ENCODE results near the gene MTUS2. TPM values are rescaled to one million over a fixed set of nuclear protein-coding genes. Genes with fewer than 3 reads are reported as not detected.

MTUS2 gene
- total RNA-seq, 1 experiment from 2014 or later, result 1.7 TPM

DNA sequence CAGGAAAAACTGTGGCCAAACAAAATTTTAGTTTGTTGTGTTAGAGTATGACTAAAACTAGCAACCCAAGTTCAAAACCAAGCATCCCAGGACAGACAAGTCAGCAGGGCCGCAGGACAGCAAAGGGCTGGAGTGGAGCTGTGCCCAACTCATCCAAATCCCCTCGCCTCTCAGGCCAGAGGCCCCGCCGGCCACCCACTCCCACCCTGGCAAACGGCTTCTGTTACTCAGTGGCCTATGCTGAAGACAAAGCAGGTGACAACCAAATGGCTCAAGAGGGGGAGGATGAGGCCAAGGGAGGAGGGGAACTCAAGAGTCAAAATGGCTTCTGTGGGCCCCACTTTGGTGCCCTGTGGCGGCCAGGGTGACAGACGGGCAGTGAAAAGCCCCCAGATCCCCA, 705.6 kb downstream of the MTUS2 start:
- peaks cover 2% of the 10 kb centered on the region; the same call in 1 of the 2 replicates for H3K36me3 ChIP-seq (ENCODE audit: control insufficient read depth, insufficient read depth, low read length)
- Mint-ChIP-seq H3K27me3 (ENCODE audit: insufficient read depth, unreplicated experiment) (no peaks in the 10 kb centered on the region), H3K4me1 (ENCODE audit: low read depth, unreplicated experiment) (no peaks in the 10 kb centered on the region), H3K27ac (ENCODE audit: unreplicated experiment) (no peak overlapping the region), H3K4me3 (ENCODE audit: unreplicated experiment) (no peak overlapping the region), H3K9me3 (ENCODE audit: unreplicated experiment) (no peaks in the 10 kb centered on the region), H3K36me3 (ENCODE audit: insufficient read depth, unreplicated experiment) (peaks cover 87% of the 10 kb centered on the region)
- CTCF ChIA-PET, result no interaction called here
- no peak overlapping the region for H3K4me3 ChIP-seq (ENCODE audit: low read depth, low read length)
- TF ChIP-seq, protein P1, sequence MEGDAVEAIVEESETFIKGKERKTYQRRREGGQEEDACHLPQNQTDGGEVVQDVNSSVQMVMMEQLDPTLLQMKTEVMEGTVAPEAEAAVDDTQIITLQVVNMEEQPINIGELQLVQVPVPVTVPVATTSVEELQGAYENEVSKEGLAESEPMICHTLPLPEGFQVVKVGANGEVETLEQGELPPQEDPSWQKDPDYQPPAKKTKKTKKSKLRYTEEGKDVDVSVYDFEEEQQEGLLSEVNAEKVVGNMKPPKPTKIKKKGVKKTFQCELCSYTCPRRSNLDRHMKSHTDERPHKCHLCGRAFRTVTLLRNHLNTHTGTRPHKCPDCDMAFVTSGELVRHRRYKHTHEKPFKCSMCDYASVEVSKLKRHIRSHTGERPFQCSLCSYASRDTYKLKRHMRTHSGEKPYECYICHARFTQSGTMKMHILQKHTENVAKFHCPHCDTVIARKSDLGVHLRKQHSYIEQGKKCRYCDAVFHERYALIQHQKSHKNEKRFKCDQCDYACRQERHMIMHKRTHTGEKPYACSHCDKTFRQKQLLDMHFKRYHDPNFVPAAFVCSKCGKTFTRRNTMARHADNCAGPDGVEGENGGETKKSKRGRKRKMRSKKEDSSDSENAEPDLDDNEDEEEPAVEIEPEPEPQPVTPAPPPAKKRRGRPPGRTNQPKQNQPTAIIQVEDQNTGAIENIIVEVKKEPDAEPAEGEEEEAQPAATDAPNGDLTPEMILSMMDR (IDR thresholded peaks at IDR 0.05; ENCODE audit: insufficient read depth in 1 of 2, low read depth in 1 of 2, low read length in 1 of 2, severe bottlenecking in 1 of 2, unreplicated experiment in 1 of 2), result no peak
- no peak for DNase-seq
- no peaks in the 10 kb centered on the region for H3K9me3 ChIP-seq
- POLR2A ChIA-PET, result no interaction called here
- H3K27me3 ChIP-seq (replicated peaks; ENCODE audit: control insufficient read depth, insufficient read depth, low read length), result no peaks in the 10 kb centered on the region
- H3K4me1 ChIP-seq, result no peaks in the 10 kb centered on the region
- intact Hi-C loops (cut with micrococcal nuclease; ENCODE audit: unreplicated experiment), result no loop called here
- no TSS peak for BruUV-seq (replicated peaks)

DNA sequence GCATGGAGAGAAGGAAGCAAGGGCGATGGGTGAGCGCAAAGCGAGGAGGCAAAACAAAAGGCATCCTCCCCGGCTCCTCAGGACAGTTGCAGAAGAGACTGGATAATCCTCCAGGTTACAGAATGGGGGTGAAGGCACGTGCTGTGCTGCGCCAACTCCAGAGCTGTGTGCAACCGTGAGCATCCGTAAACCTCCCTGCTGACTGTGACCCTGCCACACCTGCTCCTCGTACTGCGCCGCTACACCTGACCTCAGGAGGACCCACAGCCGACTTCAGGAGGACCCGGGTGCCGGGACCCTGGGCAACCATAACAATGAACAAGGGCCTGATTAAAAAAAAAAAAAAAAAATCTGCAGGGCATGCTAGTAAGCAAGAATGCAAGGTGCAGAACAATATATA, 706.6 kb downstream of the MTUS2 start:
- Mint-ChIP-seq H3K4me1 (ENCODE audit: low read depth, unreplicated experiment) (no peaks in the 10 kb centered on the region), H3K9me3 (ENCODE audit: unreplicated experiment) (no peaks in the 10 kb centered on the region), H3K27ac (ENCODE audit: unreplicated experiment) (no peak overlapping the region), H3K27me3 (ENCODE audit: insufficient read depth, unreplicated experiment) (no peaks in the 10 kb centered on the region), H3K4me3 (ENCODE audit: unreplicated experiment) (no peak overlapping the region), H3K36me3 (ENCODE audit: insufficient read depth, unreplicated experiment) (peaks cover 90% of the 10 kb centered on the region)
- TF ChIP-seq, protein P1 (IDR thresholded peaks at IDR 0.05; ENCODE audit: insufficient read depth in 1 of 2, low read depth in 1 of 2, low read length in 1 of 2, severe bottlenecking in 1 of 2, unreplicated experiment in 1 of 2), result no peak
- POLR2A ChIA-PET, result no interaction called here
- CTCF ChIA-PET, result interaction anchor here (1.0 kb wide), 1 partner anchor 397 kb away, joined by 3 read pairs; no protein-coding TSS in a partner anchor
- BruUV-seq (replicated peaks), result no TSS peak
- no peak for DNase-seq
- no peaks in the 10 kb centered on the region for H3K27me3 ChIP-seq (replicated peaks; ENCODE audit: control insufficient read depth, insufficient read depth, low read length)
- H3K4me3 ChIP-seq (ENCODE audit: low read depth, low read length), result no peak overlapping the region
- intact Hi-C loops (cut with micrococcal nuclease; ENCODE audit: unreplicated experiment), result no loop called here
- H3K36me3 ChIP-seq (ENCODE audit: control insufficient read depth, insufficient read depth, low read length), result peaks cover 2% of the 10 kb centered on the region; the same call in 1 of the 2 replicates
- H3K4me1 ChIP-seq, result no peaks in the 10 kb centered on the region
- no peaks in the 10 kb centered on the region for H3K9me3 ChIP-seq

DNA sequence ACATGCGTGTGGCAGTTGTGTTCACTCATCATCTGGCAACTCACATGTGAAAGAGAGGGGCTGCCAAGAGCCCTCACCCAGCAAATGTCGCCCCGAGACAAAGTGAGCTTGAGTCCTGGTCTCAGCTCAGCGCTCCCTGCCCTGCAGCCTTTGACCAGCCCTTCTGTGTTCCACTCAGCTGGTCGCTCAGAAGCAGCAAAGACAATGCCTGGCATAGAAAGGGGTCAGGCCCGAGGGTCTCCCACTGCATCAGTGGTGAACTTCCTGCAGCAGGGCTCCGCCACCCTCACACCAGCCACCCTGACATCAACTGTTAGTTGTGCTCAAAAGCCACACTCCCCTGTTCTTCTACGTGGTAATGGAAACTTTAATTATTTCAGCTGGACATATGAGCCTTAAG, 707.4 kb downstream of the MTUS2 start:
- no peak for DNase-seq
- Mint-ChIP-seq H3K9me3 (ENCODE audit: unreplicated experiment) (no peaks in the 10 kb centered on the region), H3K27ac (ENCODE audit: unreplicated experiment) (no peak overlapping the region), H3K4me1 (ENCODE audit: low read depth, unreplicated experiment) (no peaks in the 10 kb centered on the region), H3K36me3 (ENCODE audit: insufficient read depth, unreplicated experiment) (peaks cover 90% of the 10 kb centered on the region), H3K27me3 (ENCODE audit: insufficient read depth, unreplicated experiment) (no peaks in the 10 kb centered on the region), H3K4me3 (ENCODE audit: unreplicated experiment) (no peak overlapping the region)
- no peaks in the 10 kb centered on the region for H3K27me3 ChIP-seq (replicated peaks; ENCODE audit: control insufficient read depth, insufficient read depth, low read length)
- intact Hi-C loops (cut with micrococcal nuclease; ENCODE audit: unreplicated experiment), result no loop called here
- H3K36me3 ChIP-seq (ENCODE audit: control insufficient read depth, insufficient read depth, low read length), result peaks cover 2% of the 10 kb centered on the region; the same call in 1 of the 2 replicates
- no TSS peak for BruUV-seq (replicated peaks)
- H3K4me1 ChIP-seq, result no peaks in the 10 kb centered on the region
- H3K4me3 ChIP-seq (ENCODE audit: low read depth, low read length), result no peak overlapping the region
- POLR2A ChIA-PET, result no interaction called here
- TF ChIP-seq, protein P1 (IDR thresholded peaks at IDR 0.05; ENCODE audit: insufficient read depth in 1 of 2, low read depth in 1 of 2, low read length in 1 of 2, severe bottlenecking in 1 of 2, unreplicated experiment in 1 of 2), result no peak
- CTCF ChIA-PET, result no interaction called here
- no peaks in the 10 kb centered on the region for H3K9me3 ChIP-seq
